WTC11 (cell line): ENCODE measurements around the gene DMD.

ENCODE experiments used
- CREM ChIP-seq: sonication (generic); formaldehyde crosslinking; IDR thresholded peaks from 2 replicates; pipeline ENCODE4 v1.8.1; 2022; ENCODE audit warnings: mild to moderate bottlenecking, missing genetic modification reagents, moderate library complexity
- CTCF ChIP-seq: fragments of 200-600 bp; IDR thresholded peaks from 2 replicates; pipeline ENCODE4 v1.8.0; 2022; ENCODE audit warnings: antibody characterized with exemption
- FOXP1 ChIP-seq: sonication (generic); formaldehyde crosslinking; IDR thresholded peaks from 2 replicates; pipeline ENCODE4 v1.8.0; 2022; ENCODE audit warnings: missing genetic modification reagents, mild to moderate bottlenecking, moderate library complexity, borderline replicate concordance
- IRF2 ChIP-seq: sonication (generic); formaldehyde crosslinking; IDR thresholded peaks from 2 replicates; pipeline ENCODE4 v1.8.0; 2022; ENCODE audit warnings: low read depth, missing genetic modification reagents, borderline replicate concordance
- SP1 ChIP-seq: sonication (generic); formaldehyde crosslinking; conservative IDR thresholded peaks from 2 replicates; pipeline ENCODE4 v1.8.1; 2022; ENCODE audit warnings: missing genetic modification reagents
- TEAD1 ChIP-seq: sonication (generic); formaldehyde crosslinking; IDR thresholded peaks from 2 replicates; pipeline ENCODE4 v1.8.0; 2022; ENCODE audit warnings: mild to moderate bottlenecking, missing genetic modification reagents
- ZBTB21 ChIP-seq: sonication (generic); formaldehyde crosslinking; IDR thresholded peaks from 2 replicates; pipeline ENCODE4 v1.8.1; 2023; ENCODE audit warnings: mild to moderate bottlenecking, missing genetic modification reagents, borderline replicate concordance
- TF ChIP-seq, protein P1 (sequence below): sonication (generic); formaldehyde crosslinking; IDR thresholded peaks from 2 replicates; pipeline ENCODE4 v1.8.0; 2023; ENCODE audit warnings: missing genetic modification reagents
- TF ChIP-seq, protein P2 (sequence below): sonication (generic); formaldehyde crosslinking; IDR thresholded peaks from 2 replicates; pipeline ENCODE4 v1.8.0; 2022; ENCODE audit warnings: mild to moderate bottlenecking, missing genetic modification reagents

DNA sequence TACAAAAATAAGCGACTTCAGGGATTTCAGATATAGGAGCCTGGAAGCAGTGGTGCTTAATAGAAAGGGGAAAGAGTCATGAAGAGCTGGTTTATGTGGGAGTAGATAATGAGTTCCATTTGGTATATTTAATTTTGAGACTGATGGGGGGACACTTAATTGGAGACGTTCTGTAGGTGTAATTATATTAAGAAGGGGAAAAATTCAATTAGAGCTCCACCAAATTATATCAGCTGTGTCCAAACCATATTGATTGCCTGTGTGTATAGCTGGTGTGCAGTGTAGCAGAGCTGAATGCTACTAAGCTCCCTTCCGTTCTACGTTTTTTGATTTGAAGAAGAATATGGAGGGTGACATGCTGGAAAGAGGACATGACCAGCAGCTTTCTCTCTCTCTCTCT, 282.3 kb downstream of the DMD start:
- TF ChIP-seq ZBTB21 (CRISPR knock-in tag): no peak
- TF ChIP-seq, protein P1, sequence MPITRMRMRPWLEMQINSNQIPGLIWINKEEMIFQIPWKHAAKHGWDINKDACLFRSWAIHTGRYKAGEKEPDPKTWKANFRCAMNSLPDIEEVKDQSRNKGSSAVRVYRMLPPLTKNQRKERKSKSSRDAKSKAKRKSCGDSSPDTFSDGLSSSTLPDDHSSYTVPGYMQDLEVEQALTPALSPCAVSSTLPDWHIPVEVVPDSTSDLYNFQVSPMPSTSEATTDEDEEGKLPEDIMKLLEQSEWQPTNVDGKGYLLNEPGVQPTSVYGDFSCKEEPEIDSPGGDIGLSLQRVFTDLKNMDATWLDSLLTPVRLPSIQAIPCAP (CRISPR knock-in tag): no peak
- TF ChIP-seq CTCF: no peak
- no peak for TF ChIP-seq IRF2 (CRISPR knock-in tag)
- TF ChIP-seq FOXP1 (CRISPR knock-in tag): no peak
- TF ChIP-seq SP1: no peak
- TF ChIP-seq CREM (CRISPR knock-in tag): no peak
- TF ChIP-seq, protein P2, sequence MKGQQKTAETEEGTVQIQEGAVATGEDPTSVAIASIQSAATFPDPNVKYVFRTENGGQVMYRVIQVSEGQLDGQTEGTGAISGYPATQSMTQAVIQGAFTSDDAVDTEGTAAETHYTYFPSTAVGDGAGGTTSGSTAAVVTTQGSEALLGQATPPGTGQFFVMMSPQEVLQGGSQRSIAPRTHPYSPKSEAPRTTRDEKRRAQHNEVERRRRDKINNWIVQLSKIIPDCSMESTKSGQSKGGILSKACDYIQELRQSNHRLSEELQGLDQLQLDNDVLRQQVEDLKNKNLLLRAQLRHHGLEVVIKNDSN (CRISPR knock-in tag): no peak
- no peak for TF ChIP-seq TEAD1 (CRISPR knock-in tag)
